ENCODE results near the gene WDR5B. TPM values are rescaled to one million over a fixed set of nuclear protein-coding genes. Genes with fewer than 3 reads are reported as not detected.
"Not testable (repeated sequence)": the region's sequence is repeated elsewhere in the genome, so short reads cannot be mapped to it uniquely, and the experiment has no call there.

WDR5B gene
- total RNA-seq, 1 donor from 2014 or later = 5.0 TPM

- DNase-seq = not testable (repeated sequence)
Observed at GRCh38 chr3:122365582-122366378, 50.1 kb downstream of the WDR5B start.

DNA sequence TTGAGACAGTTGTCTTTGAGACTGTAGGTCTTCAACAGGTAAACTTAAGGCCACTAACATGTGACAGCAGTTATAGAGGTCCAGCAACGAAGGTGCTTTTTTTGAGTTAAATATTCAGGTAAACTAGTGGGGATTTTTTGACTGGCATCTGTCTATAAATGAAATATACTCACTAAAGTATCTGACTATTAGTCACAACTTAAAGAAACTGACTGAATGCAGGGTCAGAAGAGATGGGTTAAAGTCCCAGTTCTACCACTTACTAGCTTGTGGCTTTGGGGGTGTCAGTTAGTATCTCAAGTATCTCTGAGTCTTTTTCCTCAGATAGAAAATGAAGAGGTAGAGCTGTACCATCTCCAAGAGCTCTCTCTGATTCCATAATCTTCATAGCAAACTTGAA lies 50.8 kb downstream of the WDR5B start:
- no peak for DNase-seq

GRCh38 chr3:122364490-122364889 lies 51.4 kb downstream of the WDR5B start:
- DNase-seq = no peak

Small RNAs within 50 kb of the gene (small RNA-seq; reads per million reads assigned to genes)
- not detected for gene AC083798.1 (ENCODE audit: low replicate concordance)

Other genes starting within 250 kb of the WDR5B start
- gene CASR, start 232.4 kb downstream of the WDR5B start, total RNA-seq = not detected
- gene CSTA, start 90.8 kb downstream of the WDR5B start, total RNA-seq = 17.0 TPM
- 19.7 TPM for gene MIX23, start 32.8 kb downstream of the WDR5B start, total RNA-seq
- 19.1 TPM for gene FAM162A, start 31.9 kb downstream of the WDR5B start, total RNA-seq
- 42.6 TPM for gene KPNA1, start 98.9 kb upstream of the WDR5B start, total RNA-seq
- 20.4 TPM for gene PARP9, start 148.2 kb upstream of the WDR5B start, total RNA-seq
- gene DTX3L, start 148.3 kb upstream of the WDR5B start, total RNA-seq = 14.5 TPM
- gene PARP15, start 161.6 kb upstream of the WDR5B start, total RNA-seq = 1.1 TPM